Measurements from ENCODE around the gene MED29. TPM values are rescaled to one million over a fixed set of nuclear protein-coding genes. Genes with fewer than 3 reads are reported as not detected.
A peak's percentile ranks its signal among the peaks of the same experiment; 100 is the strongest.

The MED29 gene
- polyA plus RNA-seq, 2 of the 4 experiments (the other 2 are of a cell fraction) = 47.7 to 57.5 TPM

DNA sequence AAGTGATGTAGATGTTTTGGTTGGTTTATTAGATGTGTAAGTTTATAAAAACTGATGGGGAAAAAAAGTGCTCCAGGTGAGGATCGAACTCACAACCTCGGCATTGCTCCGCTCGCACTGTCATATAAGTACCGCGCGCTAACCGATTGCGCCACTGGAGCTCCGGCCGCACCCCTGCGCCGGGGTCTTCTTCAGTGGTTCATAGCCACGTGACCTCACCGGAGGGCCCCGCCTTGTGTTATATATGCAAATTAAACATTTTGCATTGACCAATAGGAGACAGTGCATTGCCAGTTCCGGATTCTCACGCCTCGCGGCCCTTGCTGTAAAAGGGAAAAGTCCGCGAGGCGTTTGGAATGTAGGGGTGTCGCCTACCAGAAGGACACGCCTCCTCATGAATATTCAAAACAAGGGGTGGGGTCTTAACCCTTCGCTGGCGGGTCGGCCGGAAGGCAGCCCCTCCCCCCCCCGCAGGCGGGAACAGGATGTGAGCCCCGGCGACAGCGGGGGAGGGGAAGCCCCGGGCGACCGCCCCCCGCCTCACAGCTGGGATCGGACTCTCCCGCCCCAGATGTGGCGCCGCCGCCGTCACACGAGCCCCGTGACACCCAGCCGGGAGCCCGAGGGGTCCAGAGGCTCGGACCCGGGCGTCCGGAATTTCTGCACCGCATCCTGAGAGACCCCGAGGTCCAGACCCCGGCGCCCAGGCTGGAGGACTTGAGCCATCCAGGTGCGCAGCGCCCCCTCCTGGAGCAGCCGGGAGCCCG is 21.1 kb downstream of the MED29 start, which contains the start of gene PLEKHG2 (continued):
- TF ChIP-seq RARB (CRISPR knock-in tag; IDR thresholded peaks at IDR 0.05) = peak; percentile 95
- TF ChIP-seq, protein P1, sequence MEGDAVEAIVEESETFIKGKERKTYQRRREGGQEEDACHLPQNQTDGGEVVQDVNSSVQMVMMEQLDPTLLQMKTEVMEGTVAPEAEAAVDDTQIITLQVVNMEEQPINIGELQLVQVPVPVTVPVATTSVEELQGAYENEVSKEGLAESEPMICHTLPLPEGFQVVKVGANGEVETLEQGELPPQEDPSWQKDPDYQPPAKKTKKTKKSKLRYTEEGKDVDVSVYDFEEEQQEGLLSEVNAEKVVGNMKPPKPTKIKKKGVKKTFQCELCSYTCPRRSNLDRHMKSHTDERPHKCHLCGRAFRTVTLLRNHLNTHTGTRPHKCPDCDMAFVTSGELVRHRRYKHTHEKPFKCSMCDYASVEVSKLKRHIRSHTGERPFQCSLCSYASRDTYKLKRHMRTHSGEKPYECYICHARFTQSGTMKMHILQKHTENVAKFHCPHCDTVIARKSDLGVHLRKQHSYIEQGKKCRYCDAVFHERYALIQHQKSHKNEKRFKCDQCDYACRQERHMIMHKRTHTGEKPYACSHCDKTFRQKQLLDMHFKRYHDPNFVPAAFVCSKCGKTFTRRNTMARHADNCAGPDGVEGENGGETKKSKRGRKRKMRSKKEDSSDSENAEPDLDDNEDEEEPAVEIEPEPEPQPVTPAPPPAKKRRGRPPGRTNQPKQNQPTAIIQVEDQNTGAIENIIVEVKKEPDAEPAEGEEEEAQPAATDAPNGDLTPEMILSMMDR (IDR thresholded peaks at IDR 0.05) = peak; percentile 99
- no peak for TF ChIP-seq FOSL2 (IDR thresholded peaks at IDR 0.05)
- TF ChIP-seq FOSL2 (CRISPR knock-in tag; IDR thresholded peaks at IDR 0.05) = peak; percentile 68
- TF ChIP-seq TP53 (CRISPR knock-in tag; IDR thresholded peaks at IDR 0.05) = peak; percentile 98
- TF ChIP-seq, protein P2, sequence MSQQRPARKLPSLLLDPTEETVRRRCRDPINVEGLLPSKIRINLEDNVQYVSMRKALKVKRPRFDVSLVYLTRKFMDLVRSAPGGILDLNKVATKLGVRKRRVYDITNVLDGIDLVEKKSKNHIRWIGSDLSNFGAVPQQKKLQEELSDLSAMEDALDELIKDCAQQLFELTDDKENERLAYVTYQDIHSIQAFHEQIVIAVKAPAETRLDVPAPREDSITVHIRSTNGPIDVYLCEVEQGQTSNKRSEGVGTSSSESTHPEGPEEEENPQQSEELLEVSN (IDR thresholded peaks at IDR 0.05; ENCODE audit: borderline replicate concordance, low read depth) = no peak
- TF ChIP-seq FOXS1 (CRISPR knock-in tag; IDR thresholded peaks at IDR 0.05) = peak; percentile 60; the same call in 1 of the 2 replicates
- TF ChIP-seq TFCP2L1 (CRISPR knock-in tag; IDR thresholded peaks at IDR 0.05) = peak; percentile 98

DNA sequence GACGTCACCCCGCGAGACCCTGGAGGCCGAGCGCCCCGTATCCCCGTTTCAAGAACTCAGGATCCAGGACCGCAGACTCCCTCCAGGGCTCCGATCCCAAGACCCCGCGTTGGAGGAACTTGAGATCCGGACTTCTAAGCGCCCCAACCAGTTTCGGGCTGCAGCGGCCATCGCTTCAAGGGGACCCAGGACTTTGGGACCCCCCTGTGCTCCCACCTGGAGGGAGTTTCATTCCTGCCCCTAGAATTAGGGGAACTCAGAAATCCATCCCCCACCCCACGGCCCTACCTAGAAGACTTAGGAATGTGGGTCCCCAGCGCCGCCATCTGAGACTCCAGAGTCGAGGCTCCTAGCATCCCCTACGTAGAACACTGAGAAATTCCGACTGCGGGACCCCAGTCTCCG is 21.7 kb downstream of the MED29 start:
- DNase-seq (ENCODE audit: low read depth in 1 of 2, low spot score in 1 of 2) (no peak), ATAC-seq (no peak), FAIRE-seq (no peak)
- peak overlapping the region; percentile 89 to 94 for H3K27ac ChIP-seq
- no peaks in the 10 kb centered on the region for H3K9me3 ChIP-seq
- 2% methylated on average over 24 of the region's 24 CpGs for WGBS (ENCODE audit: missing lambda C conversion rate)
- H3K4me2 ChIP-seq = peak overlapping the region; percentile 89
- ChIA-PET POLR2A (interaction anchor here (0.9 to 4.7 kb wide), 10 partner anchors 11 to 71 kb away, joined by 3 to 102 read pairs (median 20); partner anchors contain the start of genes MED29, PAF1, RPS16 and SAMD4B), CTCF (interaction anchor here (0.7 to 23.5 kb wide), 28 partner anchors 12 to 1010 kb away, joined by 3 to 484 read pairs (median 10); partner anchors contain the start of genes FAM98C, MED29, PAF1 and RPS16)
- peak overlapping the region; percentile 67 for H3K4me3 ChIP-seq
- H3K4me1 ChIP-seq = peaks cover 43% of the 10 kb centered on the region
- TF ChIP-seq, protein P3, sequence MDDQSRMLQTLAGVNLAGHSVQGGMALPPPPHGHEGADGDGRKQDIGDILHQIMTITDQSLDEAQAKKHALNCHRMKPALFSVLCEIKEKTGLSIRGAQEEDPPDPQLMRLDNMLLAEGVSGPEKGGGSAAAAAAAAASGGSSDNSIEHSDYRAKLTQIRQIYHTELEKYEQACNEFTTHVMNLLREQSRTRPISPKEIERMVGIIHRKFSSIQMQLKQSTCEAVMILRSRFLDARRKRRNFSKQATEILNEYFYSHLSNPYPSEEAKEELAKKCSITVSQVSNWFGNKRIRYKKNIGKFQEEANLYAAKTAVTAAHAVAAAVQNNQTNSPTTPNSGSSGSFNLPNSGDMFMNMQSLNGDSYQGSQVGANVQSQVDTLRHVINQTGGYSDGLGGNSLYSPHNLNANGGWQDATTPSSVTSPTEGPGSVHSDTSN (IDR thresholded peaks at IDR 0.05) = no peak
- TF ChIP-seq HDAC2 (IDR thresholded peaks at IDR 0.05) (no peak), ZFP36 (IDR thresholded peaks at IDR 0.05; ENCODE audit: borderline replicate concordance, partially characterized antibody) (no peak), TP53 (CRISPR knock-in tag; IDR thresholded peaks at IDR 0.05) (no peak), PHF8 (IDR thresholded peaks at IDR 0.05; ENCODE audit: borderline replicate concordance, low read depth) (0 out of 2 replicates have a peak, but pooled peaks have one; percentile 8), RFX5 (IDR thresholded peaks at IDR 0.05) (no peak), RNF2 (IDR thresholded peaks at IDR 0.05; ENCODE audit: borderline replicate concordance, low read depth) (no peak), HOXB5 (CRISPR knock-in tag; IDR thresholded peaks at IDR 0.05) (no peak), EHMT2 (IDR thresholded peaks at IDR 0.05; ENCODE audit: low read depth) (no peak), CHD2 (IDR thresholded peaks at IDR 0.05; ENCODE audit: low read length, partially characterized antibody) (peak; percentile 0), ZNF302 (CRISPR knock-in tag; IDR thresholded peaks at IDR 0.05) (no peak), EP300 (IDR thresholded peaks at IDR 0.05) (no peak), EHF (CRISPR knock-in tag; IDR thresholded peaks at IDR 0.05) (no peak)
- TF ChIP-seq, protein P4, sequence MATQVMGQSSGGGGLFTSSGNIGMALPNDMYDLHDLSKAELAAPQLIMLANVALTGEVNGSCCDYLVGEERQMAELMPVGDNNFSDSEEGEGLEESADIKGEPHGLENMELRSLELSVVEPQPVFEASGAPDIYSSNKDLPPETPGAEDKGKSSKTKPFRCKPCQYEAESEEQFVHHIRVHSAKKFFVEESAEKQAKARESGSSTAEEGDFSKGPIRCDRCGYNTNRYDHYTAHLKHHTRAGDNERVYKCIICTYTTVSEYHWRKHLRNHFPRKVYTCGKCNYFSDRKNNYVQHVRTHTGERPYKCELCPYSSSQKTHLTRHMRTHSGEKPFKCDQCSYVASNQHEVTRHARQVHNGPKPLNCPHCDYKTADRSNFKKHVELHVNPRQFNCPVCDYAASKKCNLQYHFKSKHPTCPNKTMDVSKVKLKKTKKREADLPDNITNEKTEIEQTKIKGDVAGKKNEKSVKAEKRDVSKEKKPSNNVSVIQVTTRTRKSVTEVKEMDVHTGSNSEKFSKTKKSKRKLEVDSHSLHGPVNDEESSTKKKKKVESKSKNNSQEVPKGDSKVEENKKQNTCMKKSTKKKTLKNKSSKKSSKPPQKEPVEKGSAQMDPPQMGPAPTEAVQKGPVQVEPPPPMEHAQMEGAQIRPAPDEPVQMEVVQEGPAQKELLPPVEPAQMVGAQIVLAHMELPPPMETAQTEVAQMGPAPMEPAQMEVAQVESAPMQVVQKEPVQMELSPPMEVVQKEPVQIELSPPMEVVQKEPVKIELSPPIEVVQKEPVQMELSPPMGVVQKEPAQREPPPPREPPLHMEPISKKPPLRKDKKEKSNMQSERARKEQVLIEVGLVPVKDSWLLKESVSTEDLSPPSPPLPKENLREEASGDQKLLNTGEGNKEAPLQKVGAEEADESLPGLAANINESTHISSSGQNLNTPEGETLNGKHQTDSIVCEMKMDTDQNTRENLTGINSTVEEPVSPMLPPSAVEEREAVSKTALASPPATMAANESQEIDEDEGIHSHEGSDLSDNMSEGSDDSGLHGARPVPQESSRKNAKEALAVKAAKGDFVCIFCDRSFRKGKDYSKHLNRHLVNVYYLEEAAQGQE (IDR thresholded peaks at IDR 0.05) = no peak
- TF ChIP-seq, protein P1 (IDR thresholded peaks at IDR 0.05) = peak; percentile 44; the same call in 2 of the 3 replicates
- TF ChIP-seq, protein P5, sequence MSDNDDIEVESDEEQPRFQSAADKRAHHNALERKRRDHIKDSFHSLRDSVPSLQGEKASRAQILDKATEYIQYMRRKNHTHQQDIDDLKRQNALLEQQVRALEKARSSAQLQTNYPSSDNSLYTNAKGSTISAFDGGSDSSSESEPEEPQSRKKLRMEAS (IDR thresholded peaks at IDR 0.05) = no peak; the same call in 1 of the 2 replicates
- TF ChIP-seq, protein P6, sequence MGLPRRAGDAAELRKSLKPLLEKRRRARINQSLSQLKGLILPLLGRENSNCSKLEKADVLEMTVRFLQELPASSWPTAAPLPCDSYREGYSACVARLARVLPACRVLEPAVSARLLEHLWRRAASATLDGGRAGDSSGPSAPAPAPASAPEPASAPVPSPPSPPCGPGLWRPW (IDR thresholded peaks at IDR 0.05) = no peak
- TF ChIP-seq, protein P7, sequence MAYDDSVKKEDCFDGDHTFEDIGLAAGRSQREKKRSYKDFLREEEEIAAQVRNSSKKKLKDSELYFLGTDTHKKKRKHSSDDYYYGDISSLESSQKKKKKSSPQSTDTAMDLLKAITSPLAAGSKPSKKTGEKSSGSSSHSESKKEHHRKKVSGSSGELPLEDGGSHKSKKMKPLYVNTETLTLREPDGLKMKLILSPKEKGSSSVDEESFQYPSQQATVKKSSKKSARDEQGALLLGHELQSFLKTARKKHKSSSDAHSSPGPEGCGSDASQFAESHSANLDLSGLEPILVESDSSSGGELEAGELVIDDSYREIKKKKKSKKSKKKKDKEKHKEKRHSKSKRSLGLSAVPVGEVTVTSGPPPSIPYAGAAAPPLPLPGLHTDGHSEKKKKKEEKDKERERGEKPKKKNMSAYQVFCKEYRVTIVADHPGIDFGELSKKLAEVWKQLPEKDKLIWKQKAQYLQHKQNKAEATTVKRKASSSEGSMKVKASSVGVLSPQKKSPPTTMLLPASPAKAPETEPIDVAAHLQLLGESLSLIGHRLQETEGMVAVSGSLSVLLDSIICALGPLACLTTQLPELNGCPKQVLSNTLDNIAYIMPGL (CRISPR knock-in tag; IDR thresholded peaks at IDR 0.05; ENCODE audit: borderline replicate concordance) = 0 out of 2 replicates have a peak, but pooled peaks have one; percentile 4
